GM19328 (cell line): ENCODE data around the gene TBC1D9.
"Not testable (repeated sequence)": the region's sequence is repeated elsewhere in the genome, so short reads cannot be mapped to it uniquely, and the experiment has no call there.

ENCODE experiments used
- ATAC-seq: cut with Tn5 transposase; IDR thresholded peaks from one replicate; pipeline ENCODE4 v1.9.1; 2021; ENCODE audit warnings: mild to moderate bottlenecking, moderate library complexity; ENCODE audit not compliant: unreplicated experiment

TBC1D9 gene

DNA sequence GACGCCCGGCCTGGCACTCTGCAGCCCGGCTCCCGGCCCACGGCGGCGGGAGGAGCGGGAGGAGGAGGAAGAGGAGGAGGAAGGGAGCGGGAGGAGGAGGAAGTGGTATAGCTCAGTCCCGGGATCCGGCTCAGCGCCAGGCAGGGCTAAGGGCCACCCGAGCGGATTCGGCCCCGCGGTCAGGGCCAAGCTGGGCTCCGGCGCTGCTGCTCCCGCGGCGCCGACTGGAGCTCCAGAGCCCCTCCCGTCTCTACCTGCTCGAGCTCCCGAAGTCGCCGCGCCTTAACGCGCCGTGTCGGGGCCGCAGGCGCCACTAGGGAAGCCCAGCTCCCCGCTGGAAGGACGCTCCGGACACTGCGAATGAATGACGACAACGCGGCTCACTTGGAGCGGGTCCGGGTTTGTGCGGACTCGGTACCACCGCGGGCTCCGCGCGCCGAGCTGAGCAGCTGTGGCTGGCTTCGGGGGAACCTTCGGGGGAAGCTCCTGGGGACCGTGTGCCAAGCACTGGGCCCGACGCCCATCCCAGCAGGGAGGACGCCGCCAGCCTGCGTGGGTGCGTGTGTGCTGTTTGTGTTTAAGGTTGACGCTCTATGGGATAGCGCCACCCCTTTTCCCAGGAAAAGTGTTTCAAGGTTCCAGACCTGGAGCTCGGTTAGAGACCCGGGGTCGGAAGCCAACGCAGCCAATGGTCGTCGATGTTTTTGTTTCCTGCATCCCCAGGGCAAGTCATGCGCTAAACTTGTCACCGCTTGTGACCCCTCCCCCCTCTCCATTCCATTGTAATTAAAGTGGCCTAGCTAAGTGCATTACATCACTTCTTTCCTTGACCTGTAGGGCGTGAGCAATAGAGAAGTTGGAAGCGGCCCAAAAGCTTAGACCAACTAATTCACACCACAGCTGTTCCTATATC lies at the start of gene TBC1D9:
TSS of gene TBC1D9 (minus strand) at position 67 of the 913 bp plus-strand sequence. CDS start 340 bp downstream, outside the sequence.
- ATAC-seq, result peak; percentile 38

DNA sequence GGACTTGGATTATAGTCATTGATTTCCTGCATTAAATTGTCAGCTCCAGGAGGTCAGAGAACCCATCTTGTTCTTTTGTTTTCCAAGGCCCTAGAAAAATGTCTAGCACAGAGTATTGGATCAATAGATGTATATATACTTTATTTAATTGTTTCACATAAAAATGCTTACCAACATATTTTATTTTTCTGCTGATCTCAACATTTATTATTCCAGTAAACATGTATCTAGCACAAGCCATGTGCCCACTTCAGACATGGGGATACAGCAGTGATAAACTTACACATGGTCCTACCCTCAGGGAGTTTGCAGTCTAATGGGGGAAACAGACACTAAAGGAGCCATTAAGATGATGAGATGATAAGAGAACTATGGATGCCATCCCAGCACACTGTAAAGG lies 49.1 kb upstream of the TBC1D9 start:
- no peak for ATAC-seq

DNA sequence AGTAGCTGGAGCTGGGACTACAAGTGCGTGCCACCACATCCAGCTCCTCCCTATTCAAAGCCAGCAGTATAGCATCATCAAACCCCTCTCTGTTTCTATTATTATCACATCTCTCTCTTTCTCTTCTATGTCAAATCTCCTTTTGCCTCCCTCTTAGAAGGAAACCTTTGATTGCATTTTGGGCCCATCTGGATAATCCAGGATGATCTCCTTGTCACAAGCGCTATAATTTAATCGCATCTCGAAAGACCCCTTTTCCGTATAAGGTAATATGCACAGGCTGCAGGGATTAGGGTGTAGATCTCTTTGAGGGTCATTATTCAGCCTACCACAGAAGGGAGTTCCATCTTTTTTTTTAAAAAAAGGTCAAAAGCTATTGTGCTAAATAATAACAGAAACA lies 46.4 kb upstream of the TBC1D9 start:
- no peak for ATAC-seq

DNA sequence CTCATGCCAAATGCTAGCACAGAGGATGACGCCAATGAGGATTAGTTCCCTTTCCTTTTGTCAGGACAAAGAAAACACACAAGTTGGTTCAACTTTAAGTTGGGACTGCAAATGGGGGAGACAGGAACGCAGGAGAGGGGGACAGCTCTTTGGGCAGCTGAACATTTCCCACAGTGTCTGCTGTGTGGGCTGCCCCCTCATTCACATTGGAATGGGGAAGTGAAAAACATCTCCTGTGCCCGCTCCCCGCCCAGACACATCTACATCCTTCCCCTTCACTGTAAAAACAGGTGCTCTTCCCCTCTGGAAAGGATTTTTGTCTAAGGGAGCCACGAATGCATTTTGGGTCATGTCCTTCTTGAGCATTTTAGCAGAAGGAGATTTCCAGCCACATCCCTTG lies 44.5 kb upstream of the TBC1D9 start:
- peak; percentile 44 for ATAC-seq

DNA sequence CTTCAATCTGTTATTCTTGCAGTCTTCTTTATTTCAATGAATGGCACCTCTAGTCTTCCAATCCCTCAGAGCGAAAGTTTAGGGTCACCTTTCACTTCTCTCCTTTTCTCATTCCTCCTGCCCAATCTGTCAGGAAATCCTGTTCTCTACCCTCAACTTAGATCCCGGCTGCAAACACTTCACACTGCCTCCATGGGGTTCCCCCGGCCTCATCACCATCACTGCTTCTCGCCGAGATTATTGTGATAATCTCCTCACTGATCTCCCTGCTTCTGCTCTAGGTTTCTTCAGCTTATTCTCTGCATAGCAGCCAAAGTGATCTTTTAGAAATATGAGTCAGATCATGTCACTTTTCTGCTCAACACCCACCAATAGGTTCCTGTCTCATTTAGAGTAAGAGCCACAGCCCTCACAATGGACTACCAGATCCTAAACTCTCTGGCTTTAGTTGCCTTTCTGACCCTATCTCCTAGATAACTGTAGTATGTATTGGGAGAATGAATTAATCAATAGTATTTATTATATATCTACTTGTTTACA lies 43.6 kb upstream of the TBC1D9 start:
- ATAC-seq, result no peak

DNA sequence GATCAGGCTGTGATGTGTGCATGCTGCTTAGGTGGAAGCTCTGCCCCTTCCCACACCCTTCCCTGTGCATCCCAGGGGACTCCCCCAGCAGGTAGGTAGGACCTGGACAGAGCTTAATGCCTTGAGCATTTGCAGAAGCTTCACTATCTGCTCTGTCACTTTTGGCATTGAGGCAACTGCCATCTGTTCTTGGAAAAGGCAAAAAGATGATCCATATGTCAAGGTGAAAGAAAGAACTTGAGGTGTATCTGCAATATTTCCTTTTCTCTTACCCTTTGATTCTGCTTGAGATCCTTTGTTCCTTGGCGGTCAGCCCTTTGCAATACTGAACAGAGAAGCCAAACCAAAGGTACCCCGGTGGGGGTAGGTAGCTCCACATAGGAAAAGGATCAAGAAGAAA lies 37.1 kb upstream of the TBC1D9 start:
- ATAC-seq, result no peak

DNA sequence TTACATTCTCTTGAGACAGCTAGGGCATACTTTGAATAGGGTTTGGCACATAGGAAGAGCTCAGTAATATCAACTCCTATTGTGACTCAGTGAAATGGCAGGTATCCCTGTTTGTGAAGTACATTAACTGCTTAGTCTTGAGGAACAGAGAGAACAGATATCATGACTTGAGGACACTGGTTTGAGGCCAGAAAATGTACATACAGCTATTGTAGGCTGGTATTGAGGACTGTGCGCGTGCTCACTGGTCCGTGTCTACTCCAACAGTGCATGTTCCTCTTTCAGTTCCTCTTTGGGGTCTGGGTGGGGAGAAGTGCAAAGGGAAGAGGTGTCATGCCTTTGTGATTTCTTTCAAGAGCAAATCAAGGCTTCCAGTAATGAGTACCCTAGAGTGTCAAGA lies 34.6 kb upstream of the TBC1D9 start:
- peak; percentile 95 for ATAC-seq

DNA sequence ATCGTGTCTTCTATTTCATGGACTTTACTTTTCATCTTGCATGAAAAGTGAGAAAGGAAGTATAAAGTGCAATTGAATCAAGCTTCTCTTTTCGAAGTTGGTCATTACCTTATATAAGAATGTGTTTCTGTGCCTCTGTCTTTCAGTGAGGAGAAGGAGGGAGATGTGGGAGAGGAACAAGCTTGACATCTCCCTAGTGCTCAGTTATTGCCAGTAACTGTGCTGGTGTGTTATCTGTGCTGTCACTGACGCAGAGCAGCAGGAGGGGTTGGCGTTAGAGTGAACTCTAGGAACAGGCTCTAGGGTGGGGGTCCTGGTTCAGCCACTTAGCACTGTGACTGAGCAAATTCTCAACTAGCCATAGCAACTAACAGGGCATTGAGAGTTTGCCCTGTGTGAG lies 34.0 kb upstream of the TBC1D9 start:
- no peak for ATAC-seq

DNA sequence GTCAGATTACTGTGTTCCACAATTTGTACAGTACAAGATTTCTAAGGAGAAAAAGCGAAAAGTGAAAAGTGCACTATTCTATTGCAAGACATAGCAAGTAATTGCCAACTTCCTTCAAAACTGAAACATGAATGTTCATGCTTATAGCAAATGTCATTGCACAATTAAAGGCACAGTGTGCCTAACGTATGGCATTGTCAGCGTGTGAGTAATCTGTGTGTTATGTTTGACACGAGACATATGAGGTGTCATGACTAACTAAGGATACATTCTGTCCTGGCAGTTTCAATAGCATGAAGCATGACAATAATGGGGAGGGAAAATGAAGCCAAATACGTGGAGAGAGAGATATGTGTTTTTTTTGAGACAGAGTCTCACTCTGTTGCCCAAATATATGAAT lies 33.6 kb upstream of the TBC1D9 start:
- ATAC-seq, result no peak

DNA sequence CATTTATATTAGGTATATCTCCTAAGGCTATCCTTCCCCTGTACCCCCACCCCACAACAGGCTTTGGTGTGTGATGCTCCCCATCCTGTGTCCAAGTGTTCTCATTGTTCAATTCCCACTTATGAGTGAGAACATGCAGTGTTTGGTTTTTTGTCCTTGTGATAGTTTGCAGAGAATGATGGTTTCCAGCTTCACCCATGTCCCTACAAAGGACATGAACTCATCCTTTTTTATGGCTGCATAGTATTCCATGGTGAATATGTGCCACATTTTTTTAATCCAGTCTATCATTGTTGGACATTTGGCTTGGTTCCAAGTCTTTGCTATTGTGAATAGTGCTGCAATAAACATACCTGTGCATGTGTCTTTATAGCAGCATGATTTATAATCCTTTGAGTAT lies 26.6 kb upstream of the TBC1D9 start:
- ATAC-seq, result not testable (repeated sequence)

DNA sequence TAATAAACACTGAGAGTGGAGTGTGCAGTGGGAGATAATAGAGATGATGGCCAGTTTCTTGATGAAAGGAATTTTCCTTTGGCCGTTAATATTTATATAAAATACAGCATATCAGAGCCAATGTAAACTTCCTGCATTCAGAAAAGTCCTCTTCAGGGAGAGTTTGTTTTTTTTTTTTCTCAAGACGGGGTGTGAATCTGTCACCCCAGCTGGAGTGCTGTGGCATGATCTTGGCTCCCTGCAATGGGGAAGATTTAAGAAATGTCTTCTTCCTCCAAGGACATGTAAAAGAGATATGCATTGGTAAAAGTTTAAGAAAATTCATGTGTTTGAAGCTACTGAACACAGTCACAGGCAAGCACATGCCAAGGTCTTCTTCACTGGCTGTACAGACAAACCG lies 25.4 kb upstream of the TBC1D9 start:
- no peak for ATAC-seq

DNA sequence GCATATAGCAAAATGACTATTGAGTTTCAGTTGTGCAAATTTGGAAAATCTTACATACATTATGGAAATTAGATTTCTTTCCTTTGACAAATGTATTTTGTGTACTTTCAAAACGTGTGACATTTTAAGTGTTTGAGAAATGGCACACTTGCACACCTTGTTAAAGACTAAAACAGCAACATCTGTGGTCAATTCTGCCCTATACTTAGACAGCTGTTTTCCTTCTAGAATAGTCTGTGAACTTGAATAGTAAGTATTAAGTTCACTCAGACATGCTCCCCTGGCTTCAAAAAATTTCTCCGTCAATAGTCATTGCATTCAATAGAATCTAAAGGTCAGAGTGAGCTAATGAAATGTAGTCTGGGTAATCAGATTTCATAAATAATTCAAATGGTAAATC lies 21.7 kb upstream of the TBC1D9 start:
- no peak for ATAC-seq

DNA sequence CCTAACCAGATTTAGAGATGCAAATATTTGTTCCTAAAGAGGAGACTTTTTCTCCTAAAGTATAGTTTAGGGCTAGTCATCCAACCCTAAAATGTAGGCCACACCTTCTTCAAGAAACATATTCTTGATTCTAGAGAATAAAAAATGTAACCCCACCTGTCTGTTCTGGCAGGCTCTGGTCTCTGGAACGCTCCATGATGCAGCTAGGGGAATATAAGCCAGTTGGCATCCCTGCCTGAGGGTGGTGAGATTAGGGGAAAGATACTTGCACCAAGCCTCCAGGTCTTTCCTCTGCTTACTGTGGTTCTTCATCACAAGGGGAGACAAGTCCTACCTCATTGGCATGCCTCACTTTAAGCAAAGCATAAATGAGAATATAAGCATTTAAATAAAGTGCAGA lies 21.2 kb upstream of the TBC1D9 start:
- no peak for ATAC-seq

DNA sequence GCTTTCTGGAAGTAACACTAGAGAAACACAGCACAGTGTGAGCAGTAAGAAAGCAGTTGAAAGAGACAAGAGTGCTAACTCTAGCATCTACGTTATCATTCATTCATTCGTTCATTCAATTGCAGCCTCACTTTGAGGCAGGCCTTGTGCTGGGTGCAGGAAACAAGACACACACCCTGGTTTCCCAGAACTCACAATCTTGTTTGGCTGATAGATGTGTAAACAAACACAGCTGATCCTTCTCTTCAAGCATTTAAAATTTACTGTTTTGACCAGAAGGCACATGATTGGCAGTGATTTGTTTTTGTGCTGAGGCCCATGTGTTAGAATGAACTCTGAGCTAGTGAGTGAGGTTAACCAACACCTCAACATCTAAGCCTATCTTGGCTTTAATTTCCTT lies 20.4 kb upstream of the TBC1D9 start:
- ATAC-seq, result no peak

DNA sequence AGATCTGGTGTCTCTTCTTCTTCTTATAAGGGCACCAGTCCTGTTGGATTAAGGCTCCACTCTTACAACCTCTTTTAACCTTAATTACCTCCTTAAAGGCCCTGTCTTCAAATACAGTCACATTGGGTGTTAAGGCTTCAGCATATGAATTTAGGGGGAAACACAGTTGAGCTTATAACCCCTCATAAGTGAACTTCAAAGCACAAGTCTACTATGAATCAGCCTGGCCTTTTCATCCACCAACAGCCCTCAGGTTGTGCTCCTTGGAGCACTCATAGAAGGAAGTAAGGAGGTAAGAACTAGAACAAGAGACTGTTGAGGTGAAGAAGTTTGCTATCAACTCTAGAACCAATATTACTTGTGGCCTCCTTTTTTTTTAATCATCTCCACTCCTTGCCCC lies 18.8 kb upstream of the TBC1D9 start:
- no peak for ATAC-seq

DNA sequence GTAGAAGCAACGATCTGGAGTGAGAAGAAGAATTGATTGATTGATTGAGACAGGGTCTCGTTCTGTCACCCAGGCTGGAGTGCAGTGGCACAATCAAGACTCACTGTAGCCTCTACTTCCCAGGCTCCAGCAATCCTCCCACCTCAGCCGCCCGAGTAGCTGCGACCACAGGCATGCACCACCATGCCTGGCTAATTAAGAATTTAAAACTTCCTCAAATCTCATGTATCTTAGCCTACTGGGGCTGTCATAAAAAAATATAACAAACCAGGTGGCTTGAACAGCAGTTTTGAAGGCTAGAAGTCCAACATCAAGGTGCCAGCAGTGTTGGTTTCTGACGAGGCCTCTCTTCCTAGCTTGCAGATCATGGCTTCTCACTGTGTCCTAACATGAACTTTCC lies 18.3 kb upstream of the TBC1D9 start:
- ATAC-seq, result no peak

DNA sequence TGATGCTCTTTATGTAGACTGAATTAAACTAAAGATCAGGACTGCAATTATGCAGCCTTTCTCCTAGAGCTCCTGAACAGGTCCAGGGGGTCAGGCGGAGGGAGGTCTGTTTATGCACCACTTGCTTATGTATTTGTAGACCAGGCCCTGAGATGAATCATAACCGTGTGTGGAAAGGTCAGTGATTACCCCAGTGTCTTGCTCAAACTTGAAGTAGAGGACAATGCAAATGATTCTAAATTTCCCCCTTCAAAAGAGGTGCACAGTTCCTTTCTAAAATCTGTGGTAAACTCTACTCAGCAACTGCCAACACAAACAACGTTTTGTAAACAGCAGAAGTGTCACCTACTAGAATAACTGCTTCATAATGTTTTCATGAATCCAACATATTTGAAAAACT lies 13.0 kb upstream of the TBC1D9 start:
- no peak for ATAC-seq

DNA sequence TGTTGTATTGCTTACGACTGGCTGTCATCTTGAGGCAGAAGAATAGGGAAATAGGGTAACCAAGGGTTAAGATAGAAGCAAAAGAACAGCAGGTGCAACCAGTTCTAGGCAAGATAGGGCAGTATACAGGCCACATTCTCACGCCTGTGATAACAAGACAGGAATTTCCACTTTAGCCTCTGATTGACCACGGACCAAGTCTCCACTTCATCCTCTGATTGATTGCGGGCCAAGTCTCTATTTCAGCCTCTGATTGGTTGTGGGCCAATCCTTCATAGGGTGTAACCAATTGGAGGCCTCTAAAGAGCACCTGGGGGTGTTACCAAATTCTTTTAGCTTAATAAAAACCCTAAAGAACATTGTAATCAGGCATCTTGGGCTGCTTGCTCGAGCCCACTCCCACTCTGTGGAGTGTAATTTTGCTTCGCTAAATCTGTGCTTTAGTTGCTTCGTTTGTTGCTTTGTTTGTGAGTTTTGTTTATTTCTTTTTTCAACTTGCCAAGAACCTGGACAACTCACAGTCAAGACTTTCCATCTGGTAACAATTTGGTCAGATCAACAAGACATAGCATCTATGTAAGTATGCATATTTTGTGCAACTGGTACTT lies 8.7 kb upstream of the TBC1D9 start:
- ATAC-seq, result no peak

DNA sequence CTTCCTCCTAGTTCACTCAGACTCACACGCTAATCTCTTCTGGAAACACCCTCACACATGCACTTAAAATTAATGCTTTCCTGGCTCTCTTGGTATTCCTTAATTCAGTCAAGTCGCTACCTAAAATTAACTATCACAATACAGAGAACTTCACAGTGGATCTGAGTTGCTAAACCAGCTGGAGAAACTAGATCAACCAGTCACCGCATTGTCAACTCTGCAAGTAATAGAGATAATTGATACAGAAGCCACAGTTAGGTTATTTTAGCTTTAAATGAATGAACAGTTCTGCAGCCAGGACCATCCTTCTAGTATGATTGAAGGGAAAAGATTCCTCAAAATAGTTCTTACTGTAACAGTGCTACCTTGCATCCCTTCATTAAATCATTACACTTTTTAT lies 6.0 kb upstream of the TBC1D9 start:
- ATAC-seq, result no peak

DNA sequence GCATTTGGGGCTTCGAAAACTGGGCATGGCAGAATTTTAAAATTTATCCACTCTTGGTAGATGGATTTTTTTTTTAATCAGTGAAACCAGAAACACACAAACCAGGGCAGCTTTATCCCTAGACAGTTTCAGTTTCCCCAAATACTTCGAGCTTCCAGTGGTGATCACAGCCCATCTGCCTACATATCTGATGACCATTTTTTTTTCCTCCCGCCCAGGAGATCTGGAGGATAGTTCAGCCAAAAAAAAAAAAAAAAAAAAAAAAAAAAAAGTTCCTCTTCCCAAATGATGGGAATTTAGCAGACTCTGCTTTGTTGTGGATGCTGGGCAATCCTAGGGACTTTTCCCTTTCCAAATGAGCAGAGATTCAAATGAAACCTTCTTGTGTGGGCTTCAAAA lies 1.0 kb upstream of the TBC1D9 start:
- ATAC-seq, result no peak

DNA sequence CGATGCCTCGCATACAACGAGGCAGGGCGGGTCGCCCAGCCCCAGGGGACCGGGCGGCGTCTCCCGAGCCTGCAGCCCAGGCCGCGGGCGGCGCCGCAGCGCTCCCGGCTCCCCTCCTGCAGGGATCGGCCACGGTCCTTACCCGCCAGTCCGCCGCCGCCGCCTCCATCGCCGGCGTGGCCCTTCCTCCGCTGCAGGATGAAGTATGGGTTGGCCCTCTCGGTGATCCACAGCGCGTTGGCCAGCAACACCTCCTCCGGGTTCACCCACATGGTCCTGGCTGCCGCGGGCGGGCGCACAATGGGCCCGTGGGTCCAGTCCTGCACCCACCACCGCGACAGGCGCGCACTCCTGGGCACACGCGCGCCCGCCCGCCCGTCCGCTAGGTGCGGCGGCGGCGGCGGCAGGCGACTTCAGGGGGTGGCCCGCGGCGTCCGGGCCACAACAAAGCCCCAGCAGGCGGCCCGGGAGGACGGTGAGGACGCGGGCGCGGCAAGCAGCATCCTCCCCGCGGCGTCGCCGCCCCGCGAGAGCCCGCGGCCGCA lies 339 bp downstream of the TBC1D9 start:
- ATAC-seq, result peak; percentile 57
